ENCODE measurements around the gene ANOS1.

Gene ANOS1

DNA sequence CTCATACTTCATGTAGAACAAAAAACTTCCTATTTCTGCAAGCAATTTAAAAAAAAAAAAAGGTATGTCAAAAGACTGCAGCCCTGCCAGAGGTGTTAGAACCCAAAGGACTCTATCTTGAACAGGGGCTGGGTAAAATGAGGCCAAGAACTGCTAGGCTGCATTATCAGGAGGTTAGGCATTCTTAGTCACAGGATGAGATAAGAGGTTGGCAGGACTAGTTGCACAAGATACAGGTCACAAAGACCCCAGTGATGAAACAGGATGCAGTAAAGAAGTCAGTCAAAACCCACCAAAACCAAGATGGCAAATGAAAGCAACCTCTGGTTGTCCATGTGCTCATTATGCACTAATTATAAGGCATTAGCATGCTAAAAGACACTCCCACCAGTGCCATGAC, 104.1 kb downstream of the ANOS1 start:
- H3K36me3 ChIP-seq (ENCODE audit: insufficient read depth, low read length): no peaks in the 10 kb centered on the region
- no peak overlapping the region for H3K4me2 ChIP-seq (ENCODE audit: insufficient read depth, low read length)
- no peak overlapping the region for H3K9ac ChIP-seq (ENCODE audit: low read depth, low read length)
- H3K79me2 ChIP-seq (ENCODE audit: insufficient read depth, low read length): no peaks in the 10 kb centered on the region
- no peaks in the 10 kb centered on the region for H3K9me3 ChIP-seq (ENCODE audit: insufficient read depth, low read length, severe bottlenecking)
- no peak for DNase-seq
- H3K4me3 ChIP-seq (ENCODE audit: low read depth in 1 of 2, low read length in 2 of 2): no peak overlapping the region
- no peaks in the 10 kb centered on the region for H3K27me3 ChIP-seq (ENCODE audit: insufficient read depth, low read length, poor library complexity)
- H2AFZ ChIP-seq (ENCODE audit: low read depth, low read length): no peak overlapping the region
- ATAC-seq (ENCODE audit: insufficient read depth, low read depth): no peak
- no peak overlapping the region for H3K27ac ChIP-seq (ENCODE audit: low read length)
- no peaks in the 10 kb centered on the region for H4K20me1 ChIP-seq (ENCODE audit: insufficient read depth, low read length)
- no peaks in the 10 kb centered on the region for H3K4me1 ChIP-seq (ENCODE audit: insufficient read depth, low read length)
- TF ChIP-seq EZH2 (IDR thresholded peaks at IDR 0.05; ENCODE audit: borderline replicate concordance, low read depth, low read length, severe bottlenecking): no peak
- TF ChIP-seq, protein P1, sequence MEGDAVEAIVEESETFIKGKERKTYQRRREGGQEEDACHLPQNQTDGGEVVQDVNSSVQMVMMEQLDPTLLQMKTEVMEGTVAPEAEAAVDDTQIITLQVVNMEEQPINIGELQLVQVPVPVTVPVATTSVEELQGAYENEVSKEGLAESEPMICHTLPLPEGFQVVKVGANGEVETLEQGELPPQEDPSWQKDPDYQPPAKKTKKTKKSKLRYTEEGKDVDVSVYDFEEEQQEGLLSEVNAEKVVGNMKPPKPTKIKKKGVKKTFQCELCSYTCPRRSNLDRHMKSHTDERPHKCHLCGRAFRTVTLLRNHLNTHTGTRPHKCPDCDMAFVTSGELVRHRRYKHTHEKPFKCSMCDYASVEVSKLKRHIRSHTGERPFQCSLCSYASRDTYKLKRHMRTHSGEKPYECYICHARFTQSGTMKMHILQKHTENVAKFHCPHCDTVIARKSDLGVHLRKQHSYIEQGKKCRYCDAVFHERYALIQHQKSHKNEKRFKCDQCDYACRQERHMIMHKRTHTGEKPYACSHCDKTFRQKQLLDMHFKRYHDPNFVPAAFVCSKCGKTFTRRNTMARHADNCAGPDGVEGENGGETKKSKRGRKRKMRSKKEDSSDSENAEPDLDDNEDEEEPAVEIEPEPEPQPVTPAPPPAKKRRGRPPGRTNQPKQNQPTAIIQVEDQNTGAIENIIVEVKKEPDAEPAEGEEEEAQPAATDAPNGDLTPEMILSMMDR (IDR thresholded peaks at IDR 0.05; ENCODE audit: borderline replicate concordance, extremely low read depth, low read length, poor library complexity, severe bottlenecking): no peak

DNA sequence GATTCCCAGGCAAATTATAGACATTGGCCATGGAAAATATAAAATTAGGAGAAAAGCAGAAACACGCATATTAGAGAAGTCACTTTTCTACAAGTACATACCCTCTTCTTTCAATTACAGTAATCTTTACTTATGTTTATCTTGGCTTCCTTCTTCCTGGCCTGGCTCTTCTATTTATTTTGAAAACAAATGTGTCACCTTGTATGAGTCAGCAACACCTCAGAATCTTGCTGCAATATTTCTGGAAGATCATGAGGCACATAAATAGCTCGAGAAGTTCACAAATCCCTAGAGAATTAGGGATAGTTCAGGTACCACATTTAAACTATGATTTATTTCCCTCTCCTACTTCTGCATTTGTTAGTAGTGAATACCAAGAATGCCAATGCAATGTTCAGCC, 124.6 kb downstream of the ANOS1 start:
- Histone ChIP-seq H3K27me3 (ENCODE audit: insufficient read depth, low read length, poor library complexity) (no peaks in the 10 kb centered on the region), H3K4me1 (ENCODE audit: insufficient read depth, low read length) (no peaks in the 10 kb centered on the region), H2AFZ (ENCODE audit: low read depth, low read length) (no peak overlapping the region), H3K9me3 (ENCODE audit: insufficient read depth, low read length, severe bottlenecking) (no peaks in the 10 kb centered on the region), H3K27ac (ENCODE audit: low read length) (no peak overlapping the region), H3K36me3 (ENCODE audit: insufficient read depth, low read length) (no peaks in the 10 kb centered on the region), H3K79me2 (ENCODE audit: insufficient read depth, low read length) (no peaks in the 10 kb centered on the region), H3K4me2 (ENCODE audit: insufficient read depth, low read length) (no peak overlapping the region), H4K20me1 (ENCODE audit: insufficient read depth, low read length) (no peaks in the 10 kb centered on the region), H3K9ac (ENCODE audit: low read depth, low read length) (no peak overlapping the region), H3K4me3 (ENCODE audit: low read depth in 1 of 2, low read length in 2 of 2) (no peak overlapping the region)
- TF ChIP-seq, protein P1 (IDR thresholded peaks at IDR 0.05; ENCODE audit: borderline replicate concordance, extremely low read depth, low read length, poor library complexity, severe bottlenecking): no peak
- no peak for TF ChIP-seq EZH2 (IDR thresholded peaks at IDR 0.05; ENCODE audit: borderline replicate concordance, low read depth, low read length, severe bottlenecking)
- DNase-seq (no peak), ATAC-seq (ENCODE audit: insufficient read depth, low read depth) (no peak)

DNA sequence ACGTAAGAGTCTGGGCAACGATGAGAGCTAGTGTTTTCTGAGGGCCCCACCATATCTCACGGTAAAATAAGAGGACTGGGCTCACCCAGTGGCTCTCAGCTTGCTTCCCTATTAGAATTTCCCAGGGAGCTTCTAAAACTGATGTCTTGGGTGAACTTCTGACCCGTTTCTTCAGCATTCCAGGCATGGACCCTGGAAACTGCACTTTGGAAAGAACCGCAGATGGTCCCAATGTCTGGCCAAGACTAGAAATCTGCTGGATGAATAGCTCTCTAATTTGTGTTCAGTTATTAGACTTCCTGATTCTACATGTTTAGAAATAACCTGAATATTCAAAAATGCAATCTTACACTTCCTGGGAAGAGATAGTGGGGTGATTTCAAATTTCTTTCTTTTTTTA, 127.8 kb downstream of the ANOS1 start:
- no peaks in the 10 kb centered on the region for H3K79me2 ChIP-seq (ENCODE audit: insufficient read depth, low read length)
- no peak overlapping the region for H3K9ac ChIP-seq (ENCODE audit: low read depth, low read length)
- no peaks in the 10 kb centered on the region for H3K36me3 ChIP-seq (ENCODE audit: insufficient read depth, low read length)
- H4K20me1 ChIP-seq (ENCODE audit: insufficient read depth, low read length): no peaks in the 10 kb centered on the region
- H3K9me3 ChIP-seq (ENCODE audit: insufficient read depth, low read length, severe bottlenecking): no peaks in the 10 kb centered on the region
- no peaks in the 10 kb centered on the region for H3K27me3 ChIP-seq (ENCODE audit: insufficient read depth, low read length, poor library complexity)
- no peak for DNase-seq
- H3K27ac ChIP-seq (ENCODE audit: low read length): no peak overlapping the region
- no peak for TF ChIP-seq EZH2 (IDR thresholded peaks at IDR 0.05; ENCODE audit: borderline replicate concordance, low read depth, low read length, severe bottlenecking)
- TF ChIP-seq, protein P1 (IDR thresholded peaks at IDR 0.05; ENCODE audit: borderline replicate concordance, extremely low read depth, low read length, poor library complexity, severe bottlenecking): no peak
- no peak overlapping the region for H3K4me3 ChIP-seq (ENCODE audit: low read depth in 1 of 2, low read length in 2 of 2)
- no peak overlapping the region for H2AFZ ChIP-seq (ENCODE audit: low read depth, low read length)
- no peak for ATAC-seq (ENCODE audit: insufficient read depth, low read depth)
- H3K4me2 ChIP-seq (ENCODE audit: insufficient read depth, low read length): no peak overlapping the region
- H3K4me1 ChIP-seq (ENCODE audit: insufficient read depth, low read length): no peaks in the 10 kb centered on the region

DNA sequence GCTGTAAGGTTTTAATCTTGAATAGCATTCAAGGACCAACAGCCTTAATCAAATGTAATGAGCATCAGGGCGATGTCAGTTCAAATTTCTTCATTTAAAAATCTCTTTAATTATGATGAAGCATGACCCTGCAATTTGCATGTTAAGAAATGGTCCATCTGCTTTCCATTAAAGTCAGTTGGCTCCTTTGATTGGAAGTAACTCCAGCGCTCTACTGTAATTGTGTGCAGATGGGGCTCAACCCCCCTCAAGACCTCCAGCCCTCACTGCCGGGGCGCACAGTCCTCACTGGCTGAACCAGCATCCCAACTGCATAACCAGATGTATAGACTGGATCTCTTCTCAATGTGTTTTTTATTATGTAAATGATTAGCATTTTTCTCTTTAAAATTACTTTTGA, 140.4 kb downstream of the ANOS1 start:
- Histone ChIP-seq H3K9ac (ENCODE audit: low read depth, low read length) (no peak overlapping the region), H3K9me3 (ENCODE audit: insufficient read depth, low read length, severe bottlenecking) (no peaks in the 10 kb centered on the region), H3K4me1 (ENCODE audit: insufficient read depth, low read length) (no peaks in the 10 kb centered on the region), H3K4me2 (ENCODE audit: insufficient read depth, low read length) (no peak overlapping the region), H3K27me3 (ENCODE audit: insufficient read depth, low read length, poor library complexity) (no peaks in the 10 kb centered on the region), H3K79me2 (ENCODE audit: insufficient read depth, low read length) (no peaks in the 10 kb centered on the region), H4K20me1 (ENCODE audit: insufficient read depth, low read length) (no peaks in the 10 kb centered on the region), H3K36me3 (ENCODE audit: insufficient read depth, low read length) (no peaks in the 10 kb centered on the region), H3K4me3 (ENCODE audit: low read depth in 1 of 2, low read length in 2 of 2) (no peak overlapping the region), H2AFZ (ENCODE audit: low read depth, low read length) (no peak overlapping the region), H3K27ac (ENCODE audit: low read length) (no peak overlapping the region)
- no peak for TF ChIP-seq EZH2 (IDR thresholded peaks at IDR 0.05; ENCODE audit: borderline replicate concordance, low read depth, low read length, severe bottlenecking)
- TF ChIP-seq, protein P1 (IDR thresholded peaks at IDR 0.05; ENCODE audit: borderline replicate concordance, extremely low read depth, low read length, poor library complexity, severe bottlenecking): no peak
- no peak for DNase-seq
- no peak for ATAC-seq (ENCODE audit: insufficient read depth, low read depth)

Data from DND-41 (cell line).